ENCODE measurements around the gene MARK2. TPM values are rescaled to one million over a fixed set of nuclear protein-coding genes. Genes with fewer than 3 reads are reported as not detected.

Gene MARK2
- polyA plus RNA-seq, 1 of the 3 experiments (the other 2 are of a cell fraction), result 18.8 TPM

- TF ChIP-seq CTCF (IDR thresholded peaks at IDR 0.05), result no peak
- no peak for TF ChIP-seq EP300 (IDR thresholded peaks at IDR 0.05; ENCODE audit: borderline replicate concordance in 1 of 2, low read depth in 1 of 2, low read length in 1 of 2)
- TF ChIP-seq JUND (IDR thresholded peaks at IDR 0.05), result no peak
- TF ChIP-seq IRF3 (IDR thresholded peaks at IDR 0.05; ENCODE audit: low read depth, low read length), result no peak
- TF ChIP-seq ELF1 (IDR thresholded peaks at IDR 0.05), result no peak
- no peak for TF ChIP-seq SIN3A (IDR thresholded peaks at IDR 0.05; ENCODE audit: borderline replicate concordance, low read depth, low read length)
- TF ChIP-seq PBX3 (IDR thresholded peaks at IDR 0.05), result no peak
- TF ChIP-seq TEAD4 (IDR thresholded peaks at IDR 0.05; ENCODE audit: borderline replicate concordance, insufficient read depth), result no peak
- TF ChIP-seq RAD21 (IDR thresholded peaks at IDR 0.05; ENCODE audit: low read length), result no peak
- TF ChIP-seq SMC3 (IDR thresholded peaks at IDR 0.05; ENCODE audit: low read depth, low read length), result no peak
- TF ChIP-seq TCF12 (IDR thresholded peaks at IDR 0.05), result no peak
- TF ChIP-seq GATA2 (CRISPR knock-in tag; IDR thresholded peaks at IDR 0.05), result no peak
Measured at GRCh38 chr11:63833048-63833447, 5.9 kb upstream of the MARK2 start (continued).

- Histone ChIP-seq H4K20me1 (ENCODE audit: insufficient read depth) (peaks cover 4% of the 10 kb centered on the region), H3F3A (replicated peaks; ENCODE audit: insufficient read depth) (peaks cover 8% of the 10 kb centered on the region), H3K9me3 (no peaks in the 10 kb centered on the region), H2AFZ (ENCODE audit: low read depth) (no peak overlapping the region), H3K27me3 (ENCODE audit: insufficient read depth) (no peaks in the 10 kb centered on the region), H3K9ac (no peak overlapping the region), H3K36me3 (replicated peaks in 1 of 2; ENCODE audit: control insufficient read depth in 1 of 2, insufficient read depth in 2 of 2, low read length in 1 of 2) (no peaks in the 10 kb centered on the region), H3K4me3 (ENCODE audit: low read depth in 2 of 2, low read length in 1 of 2) (no peak overlapping the region), H3K4me1 (ENCODE audit: control insufficient read depth in 1 of 2, insufficient read depth in 2 of 2, low read depth in 1 of 2, low read length in 1 of 2) (peaks cover 4 to 11% of the 10 kb centered on the region in 2 experiments; a peak in 2 of 4 replicates), H3K9me2 (no peaks in the 10 kb centered on the region), H3K27ac (ENCODE audit: low read depth in 2 of 2, low read length in 1 of 2) (no peak overlapping the region), H3K4me2 (no peak overlapping the region), H3K79me2 (ENCODE audit: insufficient read depth) (peaks cover 5% of the 10 kb centered on the region)
- TF ChIP-seq TCF12 (IDR thresholded peaks at IDR 0.05), result no peak
- no peak for TF ChIP-seq EZH2phosphoT487 (IDR thresholded peaks at IDR 0.05; ENCODE audit: borderline replicate concordance, low read depth)
- TF ChIP-seq RFX5 (IDR thresholded peaks at IDR 0.05; ENCODE audit: low read length), result no peak
- no peak for TF ChIP-seq NRF1 (IDR thresholded peaks at IDR 0.05; ENCODE audit: low read depth, low read length)
- TF ChIP-seq FOSL2 (IDR thresholded peaks at IDR 0.05; ENCODE audit: borderline replicate concordance, low read depth), result no peak
- no peak for TF ChIP-seq USF2 (IDR thresholded peaks at IDR 0.05; ENCODE audit: borderline replicate concordance, low read depth, low read length)
- TF ChIP-seq ELF1 (IDR thresholded peaks at IDR 0.05), result no peak
- TF ChIP-seq MXI1 (IDR thresholded peaks at IDR 0.05; ENCODE audit: low read depth, low read length), result no peak
- ChIA-PET CTCF (interaction anchor here (1.0 to 6.7 kb wide), 4 partner anchors 36 to 114 kb away, joined by 3 to 162 read pairs (median 8); no protein-coding TSS in a partner anchor), POLR2A (no interaction called here)
- 88% methylated on average over 12 of the region's 12 CpGs for WGBS (ENCODE audit: low lambda C conversion rate)
- DNase-seq, result no peak
Measured at GRCh38 chr11:63834535-63835157, 4.3 kb upstream of the MARK2 start.

Measured in SK-N-SH (cell line).